HepG2 (cell line): ENCODE data around the gene CLEC18C. TPM values are rescaled to one million over a fixed set of nuclear protein-coding genes. Genes with fewer than 3 reads are reported as not detected.

Experiments used
- ARID5B ChIP-seq: IDR thresholded peaks from 2 replicates; pipeline ENCODE4 v1.4.0; 2020; ENCODE audit warnings: mild to moderate bottlenecking, missing genetic modification reagents
- ARNT ChIP-seq: fragments of 450-650 bp; IDR thresholded peaks from 2 replicates; pipeline ENCODE4 v1.6.1; 2017
- CCAR2 ChIP-seq: fragments of 200-400 bp; formaldehyde crosslinking; optimal IDR thresholded peaks from 2 replicates; pipeline ENCODE3; 2018; ENCODE audit warnings: low read depth, mild to moderate bottlenecking, low read length, moderate library complexity
- DNMT3B ChIP-seq: conservative IDR thresholded peaks from 2 replicates; pipeline ENCODE4 v1.6.1; 2016; ENCODE audit warnings: missing biosample characterization, control low read depth
- ELF1 ChIP-seq: sonication (generic); formaldehyde crosslinking; IDR thresholded peaks from 2 replicates; pipeline ENCODE4 v1.4.0; 2020; ENCODE audit warnings: missing genetic modification reagents
- ESRRA ChIP-seq: sonication (generic); formaldehyde crosslinking; IDR thresholded peaks from 2 replicates; pipeline ENCODE4 v1.5.1; 2020; ENCODE audit warnings: mild to moderate bottlenecking, low read depth, missing genetic modification reagents
- FLYWCH1 ChIP-seq: sonication (generic); formaldehyde crosslinking; IDR thresholded peaks from 2 replicates; pipeline ENCODE4 v1.8.1; 2023; ENCODE audit warnings: mild to moderate bottlenecking, missing genetic modification reagents
- GATAD2A ChIP-seq: IDR thresholded peaks from 2 replicates; pipeline ENCODE4 v1.6.1; 2016
- HNF4A ChIP-seq: sonication (generic); formaldehyde crosslinking; IDR thresholded peaks from 2 replicates; pipeline ENCODE4 v1.4.0; 2020; ENCODE audit warnings: missing genetic modification reagents
- IRX3 ChIP-seq: sonication (generic); formaldehyde crosslinking; IDR thresholded peaks from 2 replicates; pipeline ENCODE4 v1.8.1; 2023; ENCODE audit warnings: mild to moderate bottlenecking, low read depth, missing genetic modification reagents, borderline replicate concordance
- KAT8 ChIP-seq: IDR thresholded peaks from 2 replicates; pipeline ENCODE4 v1.6.1; 2016; ENCODE audit warnings: missing genetic modification reagents, missing compliant biosample characterization
- KDM3A ChIP-seq: IDR thresholded peaks from 2 replicates; pipeline ENCODE4 v1.6.1; 2018; ENCODE audit warnings: low read depth, missing compliant biosample characterization
- KLF6 ChIP-seq: IDR thresholded peaks from 2 replicates; pipeline ENCODE4 v1.8.0; 2016; ENCODE audit warnings: missing biosample characterization, missing genetic modification reagents
- KMT2A ChIP-seq: sonication (generic); formaldehyde crosslinking; IDR thresholded peaks from 2 replicates; pipeline ENCODE4 v1.4.0; 2020; ENCODE audit warnings: missing genetic modification reagents
- NCOA1 ChIP-seq: sonication (generic); formaldehyde crosslinking; IDR thresholded peaks from 2 replicates; pipeline ENCODE4 v1.9.0; 2021; ENCODE audit warnings: missing genetic modification reagents
- NFE2 ChIP-seq: sonication (generic); formaldehyde crosslinking; IDR thresholded peaks from 2 replicates; pipeline ENCODE4 v1.4.0; 2020; ENCODE audit warnings: missing genetic modification reagents
- RELA ChIP-seq: sonication (generic); formaldehyde crosslinking; IDR thresholded peaks from 2 replicates; pipeline ENCODE4 v1.4.0; 2020; ENCODE audit warnings: missing genetic modification reagents
- SOX13 ChIP-seq, 3 experiments: fragments of 450-650 bp in 1 of 3; sonication (generic) in 1 of 3; formaldehyde crosslinking in 1 of 3; IDR thresholded peaks in 2 of 3; conservative IDR thresholded peaks in 1 of 3; 2 replicates each; pipeline versions ENCODE4 v1.5.0 to v1.6.1; 2016 to 2020; ENCODE audit warnings: antibody characterized with exemption in 1 of 3, mild to moderate bottlenecking in 1 of 3, missing compliant biosample characterization in 1 of 3, missing genetic modification reagents in 1 of 3, moderate library complexity in 1 of 3
- STAT5B ChIP-seq: sonication (generic); formaldehyde crosslinking; IDR thresholded peaks from 2 replicates; pipeline ENCODE4 v1.4.0; 2020; ENCODE audit warnings: missing genetic modification reagents
- ZBTB21 ChIP-seq: sonication (generic); formaldehyde crosslinking; IDR thresholded peaks from 2 replicates; pipeline ENCODE4 v1.4.0; 2020; ENCODE audit warnings: missing genetic modification reagents
- ZBTB25 ChIP-seq: IDR thresholded peaks from 2 replicates; pipeline ENCODE4 v1.6.1; 2018; ENCODE audit warnings: missing genetic modification reagents
- ZKSCAN5 ChIP-seq: sonication (generic); formaldehyde crosslinking; IDR thresholded peaks from 2 replicates; pipeline ENCODE4 v1.5.1; 2020; ENCODE audit warnings: mild to moderate bottlenecking, missing genetic modification reagents
- ZNF251 ChIP-seq: sonication (generic); formaldehyde crosslinking; IDR thresholded peaks from 2 replicates; pipeline ENCODE4 v1.9.0; 2021; ENCODE audit warnings: mild to moderate bottlenecking, missing genetic modification reagents
- ZNF800 ChIP-seq: sonication (generic); formaldehyde crosslinking; IDR thresholded peaks from 2 replicates; pipeline ENCODE4 v1.4.0; 2020; ENCODE audit warnings: missing genetic modification reagents
- ZSCAN20 ChIP-seq: sonication (generic); formaldehyde crosslinking; IDR thresholded peaks from 2 replicates; pipeline ENCODE4 v1.4.0; 2020; ENCODE audit warnings: missing genetic modification reagents, mild to moderate bottlenecking, borderline replicate concordance
- polyA plus RNA-seq, 8 experiments: library from polyadenylated mRNA; depleted of rRNA in 3 of 8; stranded (reverse) in 7 of 8; unstranded in 1 of 8; fragments of >200 nt; fragmentation: Illumina TruSeq in 4 of 8; extraction: Trizol in 4 of 8; gene quantifications; 2 replicates each; pipeline versions ENCODE4 v1.2.1 to v1.2.3, GENCODE V29; 2011 to 2016; ENCODE audit warnings: low read depth in 4 of 8, missing spikeins in 1 of 8, mixed read lengths in 1 of 8; ENCODE audit not compliant: insufficient read depth in 1 of 8
- total RNA-seq, 5 experiments: library from RNA; depleted of rRNA; stranded (reverse); fragments of >200 nt; fragmentation: Illumina TruSeq; extraction: Trizol; gene quantifications; 2 replicates each; pipeline ENCODE4 v1.2.3, GENCODE V29; 2016; ENCODE audit warnings: low read depth in 1 of 5
- TF ChIP-seq, protein P1 (sequence below): sonication (generic); formaldehyde crosslinking; IDR thresholded peaks from 2 replicates; pipeline ENCODE4 v1.5.1; 2020; ENCODE audit warnings: missing genetic modification reagents, mild to moderate bottlenecking, borderline replicate concordance

CLEC18C gene
- total and polyA plus RNA-seq, 2 of the 13 experiments (the other 11 are each of a cell fraction or from before 2014, with no cell fraction given), result 0.15 to 0.29 TPM

- TF ChIP-seq ARID5B (CRISPR knock-in tag) (peak; percentile 25; the same call in 1 of the 2 replicates), ZNF251 (CRISPR knock-in tag) (no peak), ARNT (no peak), KDM3A (CRISPR knock-in tag) (no peak), KAT8 (no peak), CCAR2 (no peak), DNMT3B (0 out of 2 replicates have a peak, but pooled peaks have one; percentile 27), IRX3 (CRISPR knock-in tag) (no peak), ZNF800 (CRISPR knock-in tag) (no peak), ZBTB25 (CRISPR knock-in tag) (no peak), ZBTB21 (CRISPR knock-in tag) (no peak), RELA (CRISPR knock-in tag) (no peak), SOX13 (IDR thresholded peaks at IDR 0.05) (no peak), SOX13 (CRISPR knock-in tag; conservative IDR thresholded peaks at IDR 0.05 in 1 of 2, IDR thresholded peaks at IDR 0.05 in 1 of 2) (peak in 1 of 2 experiments; percentile 54; a peak in 1 of 4 replicates), KLF6 (CRISPR knock-in tag) (no peak), STAT5B (CRISPR knock-in tag) (no peak), ELF1 (CRISPR knock-in tag) (no peak), GATAD2A (CRISPR knock-in tag) (peak; percentile 60), ZKSCAN5 (CRISPR knock-in tag) (no peak), HNF4A (no peak), ZSCAN20 (CRISPR knock-in tag) (no peak), NFE2 (CRISPR knock-in tag) (0 out of 2 replicates have a peak, but pooled peaks have one; percentile 42), KMT2A (CRISPR knock-in tag) (no peak), FLYWCH1 (CRISPR knock-in tag) (no peak), NCOA1 (CRISPR knock-in tag) (no peak), ESRRA (no peak)
- TF ChIP-seq, protein P1, sequence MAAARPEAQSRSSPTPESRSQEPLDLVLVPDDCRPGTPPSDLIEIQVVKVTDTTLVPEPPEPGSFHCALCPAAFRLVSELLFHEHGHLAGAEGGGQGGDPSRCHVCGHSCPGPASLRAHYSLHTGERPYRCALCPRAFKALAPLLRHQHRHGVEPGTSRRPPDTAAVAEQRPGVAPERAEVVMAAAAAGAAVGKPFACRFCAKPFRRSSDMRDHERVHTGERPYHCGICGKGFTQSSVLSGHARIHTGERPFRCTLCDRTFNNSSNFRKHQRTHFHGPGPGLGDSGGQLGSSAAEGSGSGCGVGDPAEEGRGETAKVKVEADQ (CRISPR knock-in tag), result no peak
These were observed 11.5 kb upstream of the CLEC18C start (continued) for GRCh38 chr16:70162041-70162451.
